ENCODE data around the gene TRAPPC12. TPM values are rescaled to one million over a fixed set of nuclear protein-coding genes. Genes with fewer than 3 reads are reported as not detected.

The TRAPPC12 gene
- total RNA-seq, 1 experiment from 2014 or later = 77.0 TPM

DNA sequence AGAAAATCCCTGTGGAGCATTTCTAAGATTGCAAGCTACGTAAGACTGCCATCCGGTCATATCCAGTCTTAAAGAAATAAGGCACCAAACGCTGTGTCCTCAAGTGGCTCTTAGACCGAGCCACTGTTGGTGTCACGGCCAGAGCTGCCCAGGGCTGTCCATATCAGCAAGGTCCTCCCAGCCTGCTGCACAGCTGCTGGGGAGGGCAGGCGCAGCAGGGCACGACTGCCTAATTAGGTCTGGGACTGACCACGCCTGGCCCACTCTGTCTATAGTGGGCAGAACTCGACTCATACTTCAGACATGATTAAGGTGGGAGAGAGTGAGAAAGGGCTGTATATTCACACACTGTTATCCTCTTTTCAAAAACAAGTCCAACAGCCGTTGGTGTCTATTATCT, 41.2 kb upstream of the TRAPPC12 start:
- no peaks in the 10 kb centered on the region for H3K9me3 Mint-ChIP-seq (ENCODE audit: low read depth, unreplicated experiment)
- TF ChIP-seq, protein P1, sequence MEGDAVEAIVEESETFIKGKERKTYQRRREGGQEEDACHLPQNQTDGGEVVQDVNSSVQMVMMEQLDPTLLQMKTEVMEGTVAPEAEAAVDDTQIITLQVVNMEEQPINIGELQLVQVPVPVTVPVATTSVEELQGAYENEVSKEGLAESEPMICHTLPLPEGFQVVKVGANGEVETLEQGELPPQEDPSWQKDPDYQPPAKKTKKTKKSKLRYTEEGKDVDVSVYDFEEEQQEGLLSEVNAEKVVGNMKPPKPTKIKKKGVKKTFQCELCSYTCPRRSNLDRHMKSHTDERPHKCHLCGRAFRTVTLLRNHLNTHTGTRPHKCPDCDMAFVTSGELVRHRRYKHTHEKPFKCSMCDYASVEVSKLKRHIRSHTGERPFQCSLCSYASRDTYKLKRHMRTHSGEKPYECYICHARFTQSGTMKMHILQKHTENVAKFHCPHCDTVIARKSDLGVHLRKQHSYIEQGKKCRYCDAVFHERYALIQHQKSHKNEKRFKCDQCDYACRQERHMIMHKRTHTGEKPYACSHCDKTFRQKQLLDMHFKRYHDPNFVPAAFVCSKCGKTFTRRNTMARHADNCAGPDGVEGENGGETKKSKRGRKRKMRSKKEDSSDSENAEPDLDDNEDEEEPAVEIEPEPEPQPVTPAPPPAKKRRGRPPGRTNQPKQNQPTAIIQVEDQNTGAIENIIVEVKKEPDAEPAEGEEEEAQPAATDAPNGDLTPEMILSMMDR (IDR thresholded peaks at IDR 0.05; ENCODE audit: unreplicated experiment) = no peak
- no peak for DNase-seq
- no peaks in the 10 kb centered on the region for H3K4me1 Mint-ChIP-seq (ENCODE audit: low read depth, unreplicated experiment)
- CTCF ChIA-PET = no interaction called here
- H3K27me3 Mint-ChIP-seq (ENCODE audit: unreplicated experiment) = no peaks in the 10 kb centered on the region
- intact Hi-C loops (cut with micrococcal nuclease; ENCODE audit: unreplicated experiment) = no loop called here
- no peak overlapping the region for H3K4me3 Mint-ChIP-seq (ENCODE audit: low read depth, unreplicated experiment)
- H3K27ac Mint-ChIP-seq (ENCODE audit: unreplicated experiment) = no peak overlapping the region
- BruUV-seq (replicated peaks) = no TSS peak
- peaks cover 5% of the 10 kb centered on the region for H3K36me3 Mint-ChIP-seq (ENCODE audit: insufficient read depth, unreplicated experiment)

DNA sequence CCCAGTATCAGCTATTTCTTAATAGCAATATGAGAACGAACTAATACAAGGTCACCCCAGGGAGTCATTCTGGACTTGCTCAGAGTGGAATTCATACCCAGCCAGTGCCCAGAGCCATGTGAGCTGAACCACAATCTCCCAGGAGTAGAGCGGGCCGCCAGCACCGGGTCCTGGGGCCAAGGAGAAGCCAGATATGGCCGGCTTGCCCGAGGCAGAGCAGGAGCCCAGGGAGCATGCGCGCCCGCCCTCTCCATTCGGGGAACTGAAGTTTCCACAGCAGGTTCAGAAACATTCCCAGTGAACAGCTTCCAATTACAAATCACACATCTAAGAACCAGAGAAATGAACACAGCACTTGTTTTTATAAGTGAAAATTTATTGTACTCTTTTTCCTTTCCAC, 39.4 kb upstream of the TRAPPC12 start:
- no peak for DNase-seq
- Mint-ChIP-seq H3K27ac (ENCODE audit: unreplicated experiment) (no peak overlapping the region), H3K9me3 (ENCODE audit: low read depth, unreplicated experiment) (no peaks in the 10 kb centered on the region), H3K4me3 (ENCODE audit: low read depth, unreplicated experiment) (no peak overlapping the region), H3K36me3 (ENCODE audit: insufficient read depth, unreplicated experiment) (peaks cover 5% of the 10 kb centered on the region), H3K4me1 (ENCODE audit: low read depth, unreplicated experiment) (no peaks in the 10 kb centered on the region), H3K27me3 (ENCODE audit: unreplicated experiment) (no peaks in the 10 kb centered on the region)
- no TSS peak for BruUV-seq (replicated peaks)
- TF ChIP-seq, protein P1 (IDR thresholded peaks at IDR 0.05; ENCODE audit: unreplicated experiment) = no peak
- intact Hi-C loops (cut with micrococcal nuclease; ENCODE audit: unreplicated experiment) = no loop called here
- CTCF ChIA-PET = no interaction called here

DNA sequence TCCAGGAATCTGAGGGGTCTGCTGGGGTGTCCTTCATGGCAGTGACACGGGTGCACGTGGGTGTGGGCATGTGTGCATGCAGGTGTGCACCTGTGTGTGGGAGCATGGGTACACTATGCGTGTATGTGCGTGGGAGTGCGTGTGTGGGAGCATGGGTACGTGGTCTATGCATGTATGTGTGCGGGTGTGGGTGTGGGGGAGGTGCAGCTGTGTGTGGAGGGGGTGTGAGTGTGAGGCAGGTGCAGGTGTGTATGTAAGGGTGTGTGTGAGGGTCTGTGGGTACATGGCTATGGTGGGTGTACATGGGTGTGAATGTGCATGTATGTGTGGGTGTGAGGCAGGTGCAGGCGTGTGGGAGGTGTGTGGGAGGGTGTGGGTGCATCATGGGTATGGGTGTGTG, 38.2 kb upstream of the TRAPPC12 start:
- CTCF ChIA-PET = no interaction called here
- H3K27me3 Mint-ChIP-seq (ENCODE audit: unreplicated experiment) = no peaks in the 10 kb centered on the region
- H3K9me3 Mint-ChIP-seq (ENCODE audit: low read depth, unreplicated experiment) = no peaks in the 10 kb centered on the region
- H3K4me1 Mint-ChIP-seq (ENCODE audit: low read depth, unreplicated experiment) = no peaks in the 10 kb centered on the region
- H3K36me3 Mint-ChIP-seq (ENCODE audit: insufficient read depth, unreplicated experiment) = peaks cover 5% of the 10 kb centered on the region
- H3K27ac Mint-ChIP-seq (ENCODE audit: unreplicated experiment) = no peak overlapping the region
- no peak for DNase-seq
- TF ChIP-seq, protein P1 (IDR thresholded peaks at IDR 0.05; ENCODE audit: unreplicated experiment) = no peak
- no TSS peak for BruUV-seq (replicated peaks)
- H3K4me3 Mint-ChIP-seq (ENCODE audit: low read depth, unreplicated experiment) = no peak overlapping the region
- intact Hi-C loops (cut with micrococcal nuclease; ENCODE audit: unreplicated experiment) = no loop called here

DNA sequence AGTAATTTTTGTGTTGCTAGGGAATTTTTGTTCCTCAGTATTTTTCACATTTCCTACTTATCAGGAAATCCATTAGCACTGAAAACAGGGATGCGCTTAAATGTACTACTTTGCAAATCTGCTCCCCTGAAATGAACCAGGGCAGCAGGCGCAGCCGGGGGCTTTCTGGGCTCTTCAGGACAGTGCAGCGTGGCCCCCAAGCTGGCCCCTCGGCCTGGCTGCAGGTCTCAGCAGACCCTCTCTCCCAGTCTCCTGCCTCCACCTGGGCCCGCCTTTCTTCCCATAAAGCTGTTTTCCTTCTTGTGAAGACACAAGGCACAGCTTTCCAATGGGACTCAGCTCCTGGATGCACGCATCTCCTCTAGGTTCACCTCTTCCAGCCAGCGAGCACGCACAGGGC, 37.2 kb upstream of the TRAPPC12 start:
- Mint-ChIP-seq H3K27ac (ENCODE audit: unreplicated experiment) (no peak overlapping the region), H3K4me3 (ENCODE audit: low read depth, unreplicated experiment) (no peak overlapping the region), H3K4me1 (ENCODE audit: low read depth, unreplicated experiment) (no peaks in the 10 kb centered on the region), H3K9me3 (ENCODE audit: low read depth, unreplicated experiment) (no peaks in the 10 kb centered on the region), H3K36me3 (ENCODE audit: insufficient read depth, unreplicated experiment) (peaks cover 5% of the 10 kb centered on the region), H3K27me3 (ENCODE audit: unreplicated experiment) (no peaks in the 10 kb centered on the region)
- no TSS peak for BruUV-seq (replicated peaks)
- intact Hi-C loops (cut with micrococcal nuclease; ENCODE audit: unreplicated experiment) = no loop called here
- TF ChIP-seq, protein P1 (IDR thresholded peaks at IDR 0.05; ENCODE audit: unreplicated experiment) = no peak
- no peak for DNase-seq
- CTCF ChIA-PET = no interaction called here

DNA sequence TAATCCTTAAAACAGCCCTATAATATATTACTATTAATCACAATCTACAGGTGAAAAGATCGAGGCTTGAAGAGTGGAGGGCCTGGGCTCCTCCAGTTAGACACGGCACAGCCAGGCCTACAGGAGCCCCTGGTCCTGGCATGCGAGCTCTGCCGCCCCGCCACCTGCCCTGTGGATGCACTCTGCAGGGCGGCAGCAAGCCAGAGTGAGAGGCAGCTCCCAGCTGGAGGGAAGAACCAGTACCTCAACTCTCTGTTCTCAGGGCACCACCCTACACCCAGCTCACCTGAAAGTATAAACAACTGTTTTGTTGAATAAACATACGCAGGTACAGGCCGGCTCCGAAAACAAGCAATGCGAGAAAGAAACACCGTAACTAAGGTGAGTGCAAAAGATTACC, 36.5 kb upstream of the TRAPPC12 start:
- H3K4me3 Mint-ChIP-seq (ENCODE audit: low read depth, unreplicated experiment) = no peak overlapping the region
- no TSS peak for BruUV-seq (replicated peaks)
- H3K27me3 Mint-ChIP-seq (ENCODE audit: unreplicated experiment) = no peaks in the 10 kb centered on the region
- no peaks in the 10 kb centered on the region for H3K9me3 Mint-ChIP-seq (ENCODE audit: low read depth, unreplicated experiment)
- DNase-seq = no peak
- TF ChIP-seq, protein P1 (IDR thresholded peaks at IDR 0.05; ENCODE audit: unreplicated experiment) = no peak
- no peaks in the 10 kb centered on the region for H3K4me1 Mint-ChIP-seq (ENCODE audit: low read depth, unreplicated experiment)
- intact Hi-C loops (cut with micrococcal nuclease; ENCODE audit: unreplicated experiment) = no loop called here
- no peak overlapping the region for H3K27ac Mint-ChIP-seq (ENCODE audit: unreplicated experiment)
- CTCF ChIA-PET = no interaction called here
- H3K36me3 Mint-ChIP-seq (ENCODE audit: insufficient read depth, unreplicated experiment) = peaks cover 5% of the 10 kb centered on the region
